ENCODE results near the gene NRCAM. TPM values are rescaled to one million over a fixed set of nuclear protein-coding genes. Genes with fewer than 3 reads are reported as not detected.

The NRCAM gene
- total and polyA plus RNA-seq, 2 experiments from 2014 or later = 0.76 to 3.9 TPM

DNA sequence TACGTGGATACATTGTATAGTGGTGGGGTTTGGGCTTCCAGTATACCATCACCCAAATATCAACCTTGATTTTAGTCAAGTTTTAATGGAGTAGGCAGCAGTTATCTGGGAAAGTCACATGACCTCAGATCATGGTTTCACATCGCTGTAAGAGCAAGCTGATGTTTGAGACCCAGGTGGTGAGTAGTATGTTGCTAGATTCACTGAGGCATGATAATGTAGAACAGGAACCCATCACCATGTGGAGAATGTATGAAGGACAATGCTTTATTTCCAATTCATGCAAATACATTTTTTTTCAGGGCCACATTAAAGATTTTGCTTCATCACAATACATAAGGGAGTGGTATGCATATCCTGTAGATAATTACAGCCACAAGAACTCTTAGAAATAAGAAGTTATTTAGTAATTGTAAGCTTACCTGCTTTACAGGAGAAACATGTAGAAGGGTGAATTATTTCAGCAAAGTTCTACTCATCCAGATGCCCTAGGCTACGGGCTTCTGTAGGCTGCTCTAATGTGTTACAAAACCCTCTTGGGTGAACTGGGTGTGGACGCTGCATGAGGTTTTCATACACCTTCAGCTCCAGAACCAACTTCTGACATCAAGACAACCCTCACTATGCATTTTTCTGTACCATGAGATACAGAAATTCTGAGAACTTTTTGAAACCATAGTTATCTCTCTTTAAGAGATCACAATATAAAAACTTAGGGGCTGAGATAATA is 298.5 kb downstream of the NRCAM start:
- Histone ChIP-seq H3K27me3 (no peaks in the 10 kb centered on the region), H3K4me3 (no peak overlapping the region), H3K27ac (no peak overlapping the region), H3K9me3 (ENCODE audit: low read depth) (no peaks in the 10 kb centered on the region), H3K4me1 (ENCODE audit: low read depth) (no peaks in the 10 kb centered on the region), H3K36me3 (no peaks in the 10 kb centered on the region)
- TF ChIP-seq, protein P1, sequence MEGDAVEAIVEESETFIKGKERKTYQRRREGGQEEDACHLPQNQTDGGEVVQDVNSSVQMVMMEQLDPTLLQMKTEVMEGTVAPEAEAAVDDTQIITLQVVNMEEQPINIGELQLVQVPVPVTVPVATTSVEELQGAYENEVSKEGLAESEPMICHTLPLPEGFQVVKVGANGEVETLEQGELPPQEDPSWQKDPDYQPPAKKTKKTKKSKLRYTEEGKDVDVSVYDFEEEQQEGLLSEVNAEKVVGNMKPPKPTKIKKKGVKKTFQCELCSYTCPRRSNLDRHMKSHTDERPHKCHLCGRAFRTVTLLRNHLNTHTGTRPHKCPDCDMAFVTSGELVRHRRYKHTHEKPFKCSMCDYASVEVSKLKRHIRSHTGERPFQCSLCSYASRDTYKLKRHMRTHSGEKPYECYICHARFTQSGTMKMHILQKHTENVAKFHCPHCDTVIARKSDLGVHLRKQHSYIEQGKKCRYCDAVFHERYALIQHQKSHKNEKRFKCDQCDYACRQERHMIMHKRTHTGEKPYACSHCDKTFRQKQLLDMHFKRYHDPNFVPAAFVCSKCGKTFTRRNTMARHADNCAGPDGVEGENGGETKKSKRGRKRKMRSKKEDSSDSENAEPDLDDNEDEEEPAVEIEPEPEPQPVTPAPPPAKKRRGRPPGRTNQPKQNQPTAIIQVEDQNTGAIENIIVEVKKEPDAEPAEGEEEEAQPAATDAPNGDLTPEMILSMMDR (IDR thresholded peaks at IDR 0.05; ENCODE audit: low read depth, low read length) = no peak
- no peak for DNase-seq (ENCODE audit: low read depth in 1 of 2, low spot score in 1 of 2)

- Histone ChIP-seq H3K27ac (no peak overlapping the region), H3K36me3 (no peaks in the 10 kb centered on the region), H3K27me3 (no peaks in the 10 kb centered on the region), H3K9me3 (ENCODE audit: low read depth) (no peaks in the 10 kb centered on the region), H3K4me1 (ENCODE audit: low read depth) (no peaks in the 10 kb centered on the region), H3K4me3 (no peak overlapping the region)
- DNase-seq (ENCODE audit: low read depth in 1 of 2, low spot score in 1 of 2) = no peak
- TF ChIP-seq, protein P1 (IDR thresholded peaks at IDR 0.05; ENCODE audit: low read depth, low read length) = no peak
These were observed 299.2 kb downstream of the NRCAM start for GRCh38 chr7:108156897-108157605.

DNA sequence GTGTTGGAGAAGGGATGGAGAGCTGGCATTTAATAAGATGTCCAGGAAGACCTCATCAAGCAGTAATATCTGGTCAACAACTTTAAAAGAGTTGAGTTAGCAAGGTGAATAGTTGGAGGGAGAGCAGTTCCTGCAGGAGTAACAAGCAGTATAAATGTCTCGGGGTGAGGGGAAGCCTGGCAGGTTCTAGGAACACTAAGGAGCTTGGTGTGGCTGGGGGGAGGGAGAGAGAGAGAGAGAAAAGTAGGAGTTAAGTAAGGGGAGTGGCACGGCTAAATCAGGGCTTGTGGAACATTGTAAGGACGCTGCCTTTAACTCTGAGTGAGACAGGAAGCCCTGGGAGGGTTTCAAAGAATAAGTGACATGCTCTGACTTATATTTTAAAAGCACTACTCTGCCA is 304.0 kb downstream of the NRCAM start:
- Histone ChIP-seq H3K4me3 (no peak overlapping the region), H3K27me3 (no peaks in the 10 kb centered on the region), H3K36me3 (no peaks in the 10 kb centered on the region), H3K27ac (no peak overlapping the region), H3K4me1 (ENCODE audit: low read depth) (no peaks in the 10 kb centered on the region), H3K9me3 (ENCODE audit: low read depth) (no peaks in the 10 kb centered on the region)
- TF ChIP-seq, protein P1 (IDR thresholded peaks at IDR 0.05; ENCODE audit: low read depth, low read length) = no peak
- DNase-seq (ENCODE audit: low read depth in 1 of 2, low spot score in 1 of 2) = no peak

DNA sequence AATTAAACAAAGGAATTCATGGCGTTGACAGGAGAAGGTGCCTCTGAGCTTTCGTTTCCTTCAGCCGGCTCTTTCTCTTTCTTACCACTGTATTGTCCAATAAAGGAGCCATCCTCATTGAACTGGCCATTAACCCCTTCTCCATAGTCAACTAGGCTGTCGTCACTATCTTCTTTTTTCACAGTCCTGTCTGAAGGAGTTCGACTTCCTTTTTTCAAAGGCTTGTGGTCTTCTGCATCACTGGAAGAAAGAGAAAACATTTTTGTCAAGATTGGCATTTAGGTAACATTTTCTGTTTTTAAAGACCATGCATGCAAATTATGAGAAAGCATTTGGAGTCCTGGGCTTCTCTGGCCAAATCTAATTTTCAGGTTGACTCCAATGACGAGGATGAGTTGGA is 306.3 kb downstream of the NRCAM start:
- TF ChIP-seq, protein P1 (IDR thresholded peaks at IDR 0.05; ENCODE audit: low read depth, low read length) = no peak
- no peak for DNase-seq (ENCODE audit: low read depth in 1 of 2, low spot score in 1 of 2)
- no peaks in the 10 kb centered on the region for H3K27me3 ChIP-seq
- no peak overlapping the region for H3K27ac ChIP-seq
- H3K4me1 ChIP-seq (ENCODE audit: low read depth) = no peaks in the 10 kb centered on the region
- no peaks in the 10 kb centered on the region for H3K36me3 ChIP-seq
- no peaks in the 10 kb centered on the region for H3K9me3 ChIP-seq (ENCODE audit: low read depth)
- no peak overlapping the region for H3K4me3 ChIP-seq

DNA sequence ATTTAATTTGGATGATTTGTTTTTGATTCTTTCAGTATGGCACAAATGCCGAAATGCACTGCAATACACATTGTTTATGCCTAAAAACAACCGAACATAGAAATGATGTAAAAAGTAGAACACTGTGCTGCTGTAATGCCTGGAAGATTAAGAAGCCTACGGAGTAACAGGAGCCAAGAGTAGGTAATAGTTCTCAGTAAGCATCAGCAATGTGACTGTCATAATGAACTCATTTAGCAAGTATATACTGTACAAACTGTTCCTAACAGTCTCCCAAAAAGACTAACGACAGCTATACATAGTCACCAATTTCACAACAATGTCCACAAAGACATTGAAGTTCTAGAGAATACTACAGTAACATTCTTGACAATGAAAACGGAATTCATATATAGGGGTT is 307.1 kb downstream of the NRCAM start:
- Histone ChIP-seq H3K4me1 (ENCODE audit: low read depth) (no peaks in the 10 kb centered on the region), H3K36me3 (no peaks in the 10 kb centered on the region), H3K4me3 (no peak overlapping the region), H3K9me3 (ENCODE audit: low read depth) (no peaks in the 10 kb centered on the region), H3K27me3 (no peaks in the 10 kb centered on the region), H3K27ac (no peak overlapping the region)
- TF ChIP-seq, protein P1 (IDR thresholded peaks at IDR 0.05; ENCODE audit: low read depth, low read length) = no peak
- no peak for DNase-seq (ENCODE audit: low read depth in 1 of 2, low spot score in 1 of 2)

Measured in cardiac muscle cell (in vitro differentiated cells and primary cell).